ENCODE results near the gene TMEM219. TPM values are rescaled to one million over a fixed set of nuclear protein-coding genes. Genes with fewer than 3 reads are reported as not detected.

The TMEM219 gene
- total RNA-seq, 1 experiment from 2014 or later = 57.7 TPM

- Histone ChIP-seq H3K9me3 (no peaks in the 10 kb centered on the region), H3K4me3 (ENCODE audit: low read depth, low read length) (no peak overlapping the region), H3K4me1 (0 out of 2 replicates have a peak, but pooled peaks cover 6% of the 10 kb centered on the region), H3K36me3 (ENCODE audit: control insufficient read depth, insufficient read depth, low read length) (peaks cover 3% of the 10 kb centered on the region), H3K27me3 (replicated peaks; ENCODE audit: control insufficient read depth, insufficient read depth, low read length) (no peaks in the 10 kb centered on the region)
- no TSS peak for BruUV-seq (replicated peaks)
- Mint-ChIP-seq H3K36me3 (ENCODE audit: insufficient read depth, unreplicated experiment) (peaks cover 57% of the 10 kb centered on the region), H3K9me3 (ENCODE audit: unreplicated experiment) (no peaks in the 10 kb centered on the region), H3K27me3 (ENCODE audit: insufficient read depth, unreplicated experiment) (no peaks in the 10 kb centered on the region), H3K27ac (ENCODE audit: unreplicated experiment) (no peak overlapping the region), H3K4me1 (ENCODE audit: low read depth, unreplicated experiment) (peaks cover 22% of the 10 kb centered on the region), H3K4me3 (ENCODE audit: unreplicated experiment) (no peak overlapping the region)
- ChIA-PET CTCF (interaction anchor here (0.6 kb wide), 1 partner anchor 34 kb away, joined by 3 read pairs; no protein-coding TSS in a partner anchor), POLR2A (no interaction called here)
- no peak for TF ChIP-seq CTCF (IDR thresholded peaks at IDR 0.05; ENCODE audit: insufficient read depth in 1 of 2, low read depth in 1 of 2, low read length in 1 of 2, severe bottlenecking in 1 of 2, unreplicated experiment in 1 of 2)
- no peak for DNase-seq
- intact Hi-C loops (cut with micrococcal nuclease; ENCODE audit: unreplicated experiment) = loop anchor here (10.0 kb wide), 1 partner anchor 177 kb away; the partner anchor contains the start of genes PAGR1 and PRRT2
These were observed 29.7 kb downstream of the TMEM219 start for GRCh38 chr16:29991571-29991904.

DNA sequence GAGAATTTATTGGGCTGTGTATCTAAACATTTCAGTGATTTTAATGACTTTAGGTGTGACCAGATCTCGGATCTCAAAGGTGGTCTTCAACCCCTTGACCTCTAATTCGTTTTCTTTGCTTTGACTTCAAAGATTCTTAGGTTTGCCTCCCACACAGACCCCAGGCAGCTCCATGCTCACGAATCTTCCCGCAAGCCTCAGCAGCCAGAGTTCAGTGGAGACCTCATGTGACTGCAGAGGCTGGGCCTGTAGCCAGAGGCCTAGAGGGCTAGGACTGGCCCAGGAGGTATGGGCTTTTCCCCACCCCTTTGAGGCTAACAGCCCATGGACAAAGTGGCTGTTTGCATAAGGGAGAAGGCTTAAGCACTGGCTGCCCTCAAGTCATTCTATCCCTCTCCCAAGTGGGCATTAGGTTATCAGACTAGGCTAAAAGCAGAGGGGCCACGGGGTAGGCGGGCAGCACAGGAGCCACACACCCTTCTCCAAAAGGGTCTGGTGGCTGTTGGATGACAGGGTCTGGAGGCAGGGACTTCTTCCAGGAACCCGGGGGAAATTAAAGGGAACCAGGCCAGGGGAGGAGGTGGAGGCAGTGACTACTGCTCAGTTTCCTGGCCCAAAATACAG, 30.6 kb downstream of the TMEM219 start:
- Histone ChIP-seq H3K4me1 (peaks cover 11% of the 10 kb centered on the region; the same call in 1 of the 2 replicates), H3K4me3 (ENCODE audit: low read depth, low read length) (no peak overlapping the region), H3K9me3 (no peaks in the 10 kb centered on the region), H3K36me3 (ENCODE audit: control insufficient read depth, insufficient read depth, low read length) (no peaks in the 10 kb centered on the region), H3K27me3 (replicated peaks; ENCODE audit: control insufficient read depth, insufficient read depth, low read length) (no peaks in the 10 kb centered on the region)
- Mint-ChIP-seq H3K4me3 (ENCODE audit: unreplicated experiment) (no peak overlapping the region), H3K4me1 (ENCODE audit: low read depth, unreplicated experiment) (peaks cover 22% of the 10 kb centered on the region), H3K27me3 (ENCODE audit: insufficient read depth, unreplicated experiment) (no peaks in the 10 kb centered on the region), H3K36me3 (ENCODE audit: insufficient read depth, unreplicated experiment) (peaks cover 56% of the 10 kb centered on the region), H3K9me3 (ENCODE audit: unreplicated experiment) (no peaks in the 10 kb centered on the region), H3K27ac (ENCODE audit: unreplicated experiment) (no peak overlapping the region)
- intact Hi-C loops (cut with micrococcal nuclease; ENCODE audit: unreplicated experiment) = loop anchor here (10.0 kb wide), 1 partner anchor 178 kb away; the partner anchor contains the start of genes PAGR1 and PRRT2
- no peak for TF ChIP-seq CTCF (IDR thresholded peaks at IDR 0.05; ENCODE audit: insufficient read depth in 1 of 2, low read depth in 1 of 2, low read length in 1 of 2, severe bottlenecking in 1 of 2, unreplicated experiment in 1 of 2)
- CTCF ChIA-PET = no interaction called here
- POLR2A ChIA-PET = interaction anchor here (1.6 kb wide), 1 partner anchor 19 kb away, joined by 4 read pairs; no protein-coding TSS in a partner anchor
- no TSS peak for BruUV-seq (replicated peaks)
- no peak for DNase-seq

DNA sequence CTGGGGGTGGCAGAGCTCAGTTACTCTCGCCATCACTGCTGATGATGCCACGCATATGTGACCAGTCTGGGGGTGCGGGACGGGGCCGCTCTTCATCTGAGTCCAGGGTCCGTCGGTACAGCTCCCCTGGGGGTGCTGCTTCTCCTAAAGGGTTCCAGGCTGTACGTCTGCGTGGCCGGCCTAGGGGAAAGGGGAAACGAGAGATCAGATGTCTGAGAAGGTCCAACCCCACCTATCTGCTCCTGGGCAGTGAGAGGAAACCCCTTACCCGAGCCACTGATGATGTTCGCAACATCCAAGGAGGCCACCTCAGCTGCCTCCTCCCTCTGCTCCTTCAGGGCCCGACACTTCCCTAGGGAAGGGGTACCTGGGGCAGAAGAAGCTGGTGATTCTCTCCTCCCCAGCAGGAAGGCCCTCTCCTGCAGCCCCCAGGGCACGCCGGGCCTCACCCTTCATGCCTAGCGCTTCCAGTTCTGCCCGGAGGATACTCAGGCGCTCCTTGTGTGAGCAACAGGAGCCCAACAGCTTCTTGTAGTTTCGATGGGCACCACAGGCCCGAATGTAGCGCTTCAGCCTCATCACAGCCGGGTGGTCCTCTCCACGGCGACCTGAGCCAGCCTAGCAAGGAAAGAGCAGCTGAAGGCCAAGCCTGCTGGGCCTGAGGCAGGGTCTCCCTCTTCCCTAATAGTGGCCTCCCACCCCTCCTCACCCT, 31.5 kb downstream of the TMEM219 start:
- no TSS peak for BruUV-seq (replicated peaks)
- no peaks in the 10 kb centered on the region for H3K9me3 ChIP-seq
- H3K36me3 Mint-ChIP-seq (ENCODE audit: insufficient read depth, unreplicated experiment) = peaks cover 50% of the 10 kb centered on the region
- no peaks in the 10 kb centered on the region for H3K27me3 Mint-ChIP-seq (ENCODE audit: insufficient read depth, unreplicated experiment)
- intact Hi-C loops (cut with micrococcal nuclease; ENCODE audit: unreplicated experiment) = loop anchor here (10.0 kb wide), 1 partner anchor 179 kb away; the partner anchor contains the start of genes PAGR1 and PRRT2
- H3K4me1 Mint-ChIP-seq (ENCODE audit: low read depth, unreplicated experiment) = peaks cover 22% of the 10 kb centered on the region
- H3K36me3 ChIP-seq (ENCODE audit: control insufficient read depth, insufficient read depth, low read length) = no peaks in the 10 kb centered on the region
- H3K4me3 Mint-ChIP-seq (ENCODE audit: unreplicated experiment) = no peak overlapping the region
- ChIA-PET CTCF (no interaction called here), POLR2A (interaction anchor here (1.6 kb wide), 1 partner anchor 20 kb away, joined by 4 read pairs; no protein-coding TSS in a partner anchor)
- H3K4me3 ChIP-seq (ENCODE audit: low read depth, low read length) = no peak overlapping the region
- no peaks in the 10 kb centered on the region for H3K9me3 Mint-ChIP-seq (ENCODE audit: unreplicated experiment)
- H3K4me1 ChIP-seq = peaks cover 11% of the 10 kb centered on the region; the same call in 1 of the 2 replicates
- no peaks in the 10 kb centered on the region for H3K27me3 ChIP-seq (replicated peaks; ENCODE audit: control insufficient read depth, insufficient read depth, low read length)
- DNase-seq = no peak
- H3K27ac Mint-ChIP-seq (ENCODE audit: unreplicated experiment) = peak overlapping the region; percentile 65
- no peak for TF ChIP-seq CTCF (IDR thresholded peaks at IDR 0.05; ENCODE audit: insufficient read depth in 1 of 2, low read depth in 1 of 2, low read length in 1 of 2, severe bottlenecking in 1 of 2, unreplicated experiment in 1 of 2)
